Hepatocyte (in vitro differentiated cells): ENCODE measurements around the gene SPATA24. TPM values are rescaled to one million over a fixed set of nuclear protein-coding genes. Genes with fewer than 3 reads are reported as not detected.

Experiments used
- DNase-seq: peaks from one replicate; pipeline ENCODE4 v3.0.0-alpha.2; 2016; ENCODE audit warnings: low spot score
- H2AFZ ChIP-seq: fragments of 200-600 bp; sonication (generic); 2 replicates; pipeline ENCODE4 v1.6.0; 2016; ENCODE audit warnings: antibody characterized with exemption, mild to moderate bottlenecking
- H3K27ac ChIP-seq: fragments of 200-600 bp; sonication (generic); 2 replicates; pipeline ENCODE4 v1.5.1; 2016; ENCODE audit warnings: mild to moderate bottlenecking
- H3K27me3 ChIP-seq: fragments of 200-600 bp; sonication (generic); 2 replicates; pipeline ENCODE4 v1.6.1; 2016
- H3K36me3 ChIP-seq: fragments of 200-600 bp; sonication (generic); replicated peaks from 2 replicates; pipeline ENCODE4 v1.5.1; 2016; ENCODE audit warnings: low read depth; ENCODE audit not compliant: insufficient read depth
- H3K4me1 ChIP-seq: fragments of 200-600 bp; sonication (generic); 2 replicates; pipeline ENCODE4 v1.5.1; 2016; ENCODE audit warnings: mild to moderate bottlenecking, moderate library complexity; ENCODE audit not compliant: insufficient read depth
- H3K4me2 ChIP-seq: fragments of 200-600 bp; sonication (generic); 2 replicates; pipeline ENCODE4 v1.6.0; 2016
- H3K4me3 ChIP-seq: fragments of 200-600 bp; sonication (generic); 2 replicates; pipeline ENCODE4 v1.5.1; 2016; ENCODE audit warnings: mild to moderate bottlenecking
- H3K79me2 ChIP-seq: fragments of 200-600 bp; sonication (generic); 2 replicates; pipeline ENCODE4 v1.6.0; 2017; ENCODE audit warnings: mild to moderate bottlenecking
- H3K9me2 ChIP-seq: fragments of 200-600 bp; sonication (generic); replicated peaks from 2 replicates; pipeline ENCODE4 v1.6.0; 2017; ENCODE audit warnings: mild to moderate bottlenecking; ENCODE audit not compliant: insufficient read depth
- H3K9me3 ChIP-seq: fragments of 200-600 bp; sonication (generic); 2 replicates; pipeline ENCODE4 v1.5.1; 2016; ENCODE audit warnings: low read depth, mild to moderate bottlenecking
- H4K20me1 ChIP-seq: fragments of 200-600 bp; sonication (generic); 2 replicates; pipeline ENCODE4 v1.6.0; 2016; ENCODE audit warnings: mild to moderate bottlenecking; ENCODE audit not compliant: insufficient read depth, poor library complexity, severe bottlenecking
- EZH2 ChIP-seq: fragments of 200-600 bp; sonication (generic); IDR thresholded peaks from 2 replicates; pipeline ENCODE4 v1.6.1; 2016; ENCODE audit warnings: antibody characterized with exemption, mild to moderate bottlenecking, borderline replicate concordance
- EZH2phosphoT487 ChIP-seq: fragments of 200-600 bp; sonication (generic); IDR thresholded peaks from one replicate; pipeline ENCODE4 v1.6.1; 2018; ENCODE audit warnings: antibody characterized with exemption, mild to moderate bottlenecking, low read depth, moderate library complexity; ENCODE audit not compliant: unreplicated experiment, severe bottlenecking
- whole genome bisulfite sequencing: methylation state at CpG from one replicate; pipeline ENCODE4 v1.1.6; 2016; ENCODE audit warnings: low lambda C conversion rate; ENCODE audit errors: missing lambda C conversion rate; 5-methylcytosine and 5-hydroxymethylcytosine counted together
- polyA plus RNA-seq: library from polyadenylated mRNA; unstranded; fragments of >200 nt; fragmentation: Nextera tagmentation; extraction: Ambion mirVana; gene quantifications from 2 replicates; pipeline ENCODE4 v1.2.1, GENCODE V29; 2016
- total RNA-seq: library from RNA; depleted of rRNA; stranded (reverse); fragments of >200 nt; gene quantifications from 2 replicates; pipeline ENCODE4 v1.2.3, GENCODE V29; 2014
- TF ChIP-seq, protein P1 (sequence below): fragments of 200-600 bp; sonication (generic); IDR thresholded peaks from 2 replicates; pipeline ENCODE4 v1.5.1; 2016; ENCODE audit warnings: antibody characterized with exemption, mild to moderate bottlenecking; ENCODE audit not compliant: poor library complexity

SPATA24 gene
- total and polyA plus RNA-seq, 2 experiments from 2014 or later, result 6.3 to 9.8 TPM

DNA sequence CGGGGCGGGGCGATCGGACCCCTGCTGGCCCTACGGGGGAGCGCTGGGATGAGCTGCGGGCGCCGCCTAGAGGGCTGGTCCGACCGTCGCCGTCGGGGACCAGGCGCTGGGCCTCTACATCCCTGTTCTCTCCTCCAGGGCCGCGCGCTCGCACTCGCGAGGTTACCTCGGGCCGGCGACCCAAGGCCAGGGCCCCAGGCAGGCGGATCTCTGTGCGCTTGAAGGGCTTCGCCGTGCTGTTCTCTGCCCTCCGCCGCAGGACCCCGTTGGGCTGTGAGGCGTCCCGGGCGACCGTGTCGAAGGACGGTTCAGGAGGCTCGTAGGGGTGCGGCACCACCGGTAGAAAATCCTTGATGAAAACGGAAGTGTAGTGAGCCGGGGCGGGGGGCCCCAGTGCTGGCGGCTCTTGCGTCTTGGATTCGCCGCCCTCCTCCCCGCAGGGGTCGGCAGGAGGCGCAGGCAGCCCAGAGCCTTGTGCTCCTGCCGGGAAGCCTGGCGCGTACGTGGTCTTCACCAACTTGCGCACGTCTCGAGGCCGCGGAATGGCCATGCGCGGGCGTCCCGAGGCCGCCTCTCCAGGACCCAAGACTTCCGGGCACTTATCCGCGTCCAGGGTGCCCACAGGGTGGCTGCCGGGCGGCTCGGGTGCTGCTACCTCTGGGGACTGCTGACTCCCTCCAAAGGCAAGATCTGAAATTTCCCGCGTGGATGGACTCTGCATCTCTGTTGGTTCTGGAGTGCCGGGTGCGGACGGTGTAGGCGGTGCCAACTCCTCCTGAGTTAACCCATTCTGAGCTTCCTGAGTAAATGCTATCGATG, 11.0 kb downstream of the SPATA24 start:
- H3K4me1 ChIP-seq, result peaks cover 8% of the 10 kb centered on the region
- H3K27ac ChIP-seq, result no peak overlapping the region
- peaks cover 26% of the 10 kb centered on the region for H3K27me3 ChIP-seq
- no peaks in the 10 kb centered on the region for H3K36me3 ChIP-seq
- 1% methylated on average over 65 of the region's 77 CpGs for WGBS
- TF ChIP-seq EZH2phosphoT487, result no peak
- TF ChIP-seq, protein P1, sequence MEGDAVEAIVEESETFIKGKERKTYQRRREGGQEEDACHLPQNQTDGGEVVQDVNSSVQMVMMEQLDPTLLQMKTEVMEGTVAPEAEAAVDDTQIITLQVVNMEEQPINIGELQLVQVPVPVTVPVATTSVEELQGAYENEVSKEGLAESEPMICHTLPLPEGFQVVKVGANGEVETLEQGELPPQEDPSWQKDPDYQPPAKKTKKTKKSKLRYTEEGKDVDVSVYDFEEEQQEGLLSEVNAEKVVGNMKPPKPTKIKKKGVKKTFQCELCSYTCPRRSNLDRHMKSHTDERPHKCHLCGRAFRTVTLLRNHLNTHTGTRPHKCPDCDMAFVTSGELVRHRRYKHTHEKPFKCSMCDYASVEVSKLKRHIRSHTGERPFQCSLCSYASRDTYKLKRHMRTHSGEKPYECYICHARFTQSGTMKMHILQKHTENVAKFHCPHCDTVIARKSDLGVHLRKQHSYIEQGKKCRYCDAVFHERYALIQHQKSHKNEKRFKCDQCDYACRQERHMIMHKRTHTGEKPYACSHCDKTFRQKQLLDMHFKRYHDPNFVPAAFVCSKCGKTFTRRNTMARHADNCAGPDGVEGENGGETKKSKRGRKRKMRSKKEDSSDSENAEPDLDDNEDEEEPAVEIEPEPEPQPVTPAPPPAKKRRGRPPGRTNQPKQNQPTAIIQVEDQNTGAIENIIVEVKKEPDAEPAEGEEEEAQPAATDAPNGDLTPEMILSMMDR, result peak; percentile 55
- H3K4me3 ChIP-seq, result peak overlapping the region; percentile 48
- no peaks in the 10 kb centered on the region for H3K9me3 ChIP-seq
- H4K20me1 ChIP-seq, result no peaks in the 10 kb centered on the region
- DNase-seq, result peak; percentile 80
- peak overlapping the region; percentile 82 for H2AFZ ChIP-seq
- H3K4me2 ChIP-seq, result peak overlapping the region; percentile 91
- no peaks in the 10 kb centered on the region for H3K9me2 ChIP-seq
- H3K79me2 ChIP-seq, result no peaks in the 10 kb centered on the region

DNA sequence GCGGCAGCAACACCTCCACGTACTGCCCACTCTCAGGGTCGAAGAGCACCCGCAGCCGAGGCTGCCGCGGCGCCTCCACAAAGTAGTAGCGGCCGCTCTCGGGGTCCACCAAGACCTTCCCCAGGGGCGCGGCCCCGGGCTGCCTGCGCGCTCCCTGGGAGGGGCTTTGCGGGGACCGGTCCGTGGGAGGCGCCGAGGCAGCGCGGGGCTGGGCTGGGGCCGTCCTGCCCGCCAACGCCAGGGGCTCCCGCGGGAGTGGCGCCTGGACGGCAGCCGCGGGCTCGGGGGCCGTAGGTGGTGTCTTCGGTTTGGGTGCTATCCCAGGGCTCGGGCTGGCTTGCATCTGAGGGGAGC, 11.6 kb downstream of the SPATA24 start:
- Histone ChIP-seq H3K4me3 (no peak overlapping the region), H3K36me3 (no peaks in the 10 kb centered on the region), H3K27me3 (peaks cover 26% of the 10 kb centered on the region), H3K27ac (no peak overlapping the region), H3K9me3 (no peaks in the 10 kb centered on the region), H3K9me2 (no peaks in the 10 kb centered on the region), H3K4me2 (peak overlapping the region; percentile 91), H3K4me1 (peaks cover 8% of the 10 kb centered on the region), H4K20me1 (no peaks in the 10 kb centered on the region), H2AFZ (no peak overlapping the region), H3K79me2 (no peaks in the 10 kb centered on the region)
- TF ChIP-seq EZH2phosphoT487 (no peak), EZH2 (no peak)
- TF ChIP-seq, protein P1, result no peak
- DNase-seq, result no peak
- WGBS, result 10% methylated on average over 33 of the region's 36 CpGs

DNA sequence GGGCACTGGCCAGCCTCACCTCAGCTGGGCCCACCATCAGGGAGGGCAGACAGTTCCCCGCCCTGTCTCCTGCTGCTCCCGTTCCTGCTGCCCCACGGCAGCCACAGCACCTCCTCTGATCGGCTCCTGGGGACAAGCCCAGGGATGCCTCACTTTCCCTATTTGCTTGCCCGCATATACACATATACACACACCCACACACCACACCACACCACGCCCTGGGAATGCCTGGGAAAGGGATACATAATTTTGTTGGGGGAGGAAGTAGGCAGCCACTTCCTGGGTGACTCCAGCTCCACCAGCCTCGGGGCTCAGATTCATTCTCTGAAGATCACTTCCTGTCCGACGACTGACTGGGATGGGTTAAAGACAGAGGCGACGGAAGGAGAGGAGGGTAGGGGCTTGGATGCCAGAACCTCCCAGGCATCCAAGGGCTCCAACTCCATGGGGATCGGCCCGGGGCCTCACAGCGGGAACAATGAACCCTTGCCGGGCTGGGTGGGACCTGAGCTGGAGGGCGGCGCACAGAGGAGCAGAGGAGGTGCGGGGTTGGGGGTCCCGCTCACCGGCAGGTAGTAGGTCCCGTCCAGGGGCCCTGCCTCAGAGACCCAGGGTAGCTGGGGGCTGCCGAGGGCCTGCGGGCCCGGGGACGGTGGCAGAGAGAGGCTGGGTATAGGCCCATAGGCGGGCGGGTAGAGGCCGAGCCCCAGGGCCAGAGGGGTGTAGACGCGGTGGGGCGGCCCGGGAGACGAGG, 12.1 kb downstream of the SPATA24 start:
- no peaks in the 10 kb centered on the region for H3K9me2 ChIP-seq
- peaks cover 8% of the 10 kb centered on the region for H3K4me1 ChIP-seq
- no peak overlapping the region for H3K4me3 ChIP-seq
- H3K27ac ChIP-seq, result no peak overlapping the region
- no peaks in the 10 kb centered on the region for H4K20me1 ChIP-seq
- WGBS, result 74% methylated on average over 21 of the region's 33 CpGs
- DNase-seq, result no peak
- H2AFZ ChIP-seq, result no peak overlapping the region
- H3K4me2 ChIP-seq, result peak overlapping the region; percentile 91
- no peak for TF ChIP-seq EZH2phosphoT487
- no peak for TF ChIP-seq EZH2
- TF ChIP-seq, protein P1, result no peak
- H3K9me3 ChIP-seq, result no peaks in the 10 kb centered on the region
- no peaks in the 10 kb centered on the region for H3K36me3 ChIP-seq
- H3K79me2 ChIP-seq, result no peaks in the 10 kb centered on the region
- peaks cover 26% of the 10 kb centered on the region for H3K27me3 ChIP-seq
